ENCODE measurements around the gene PEX16. TPM values are rescaled to one million over a fixed set of nuclear protein-coding genes. Genes with fewer than 3 reads are reported as not detected.

The PEX16 gene
- total RNA-seq = 72.0 and 77.7 TPM in 2 replicates

DNA sequence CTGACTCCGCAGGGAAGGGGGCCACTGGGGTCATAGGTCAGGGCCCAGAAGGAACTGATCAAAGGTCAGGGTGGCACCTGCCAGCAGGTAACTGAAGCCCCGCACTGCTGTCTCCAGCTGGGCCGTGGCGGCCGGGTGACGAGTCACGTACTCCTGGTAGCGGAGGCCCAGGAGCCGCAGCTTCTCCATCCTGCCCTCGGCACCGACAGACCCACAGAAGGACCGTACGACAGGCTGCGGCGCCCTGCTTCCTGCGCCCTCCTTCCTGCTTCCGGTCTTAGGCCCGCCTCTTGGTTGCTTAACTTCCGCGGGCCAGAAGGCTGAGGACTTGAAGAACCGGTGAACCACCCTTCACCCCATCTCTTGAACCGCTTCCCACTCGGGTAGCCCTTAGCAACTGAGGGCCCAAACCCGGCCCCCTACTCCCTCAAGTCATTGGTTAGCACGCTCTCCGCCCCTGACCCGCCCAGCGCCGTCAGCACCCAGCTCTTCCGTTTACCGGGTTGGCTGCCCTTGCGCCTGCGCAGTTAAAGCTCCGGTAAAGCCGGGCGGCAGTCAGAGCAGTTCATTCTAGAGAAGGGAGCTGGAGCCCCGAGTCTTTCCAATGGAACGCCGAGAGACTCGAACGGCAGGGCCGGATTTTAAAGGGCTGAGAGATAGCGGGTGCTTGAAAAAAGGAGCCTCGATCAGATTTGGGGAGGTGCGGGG, at the start of gene PEX16:
Gene PEX16 (minus strand): TSS at position 255 of the 708 bp plus-strand sequence. CDS start 66 bp downstream, at position 189.
- Mint-ChIP-seq H3K27ac (peak within 1 kb of the TSS; percentile 97), H3K4me3 (peak within 1 kb of the TSS; percentile 94), H3K9me3 (no peaks in the 10 kb centered on the region), H3K27me3 (no peaks in the 10 kb centered on the region), H3K36me3 (ENCODE audit: low read depth) (peaks cover 47% of the 10 kb centered on the region), H3K4me1 (peaks cover 61% of the 10 kb centered on the region)
- ChIA-PET POLR2A (interaction anchor here (0.6 to 8.2 kb wide), 21 partner anchors 8 to 1921 kb away, joined by 3 to 263 read pairs (median 5); partner anchors contain the start of genes AMBRA1 and CRY2), CTCF (interaction anchor here (1.0 to 2.0 kb wide), 5 partner anchors 9 to 89 kb away, joined by 3 to 10 read pairs (median 7); no protein-coding TSS in a partner anchor)
- peak; percentile 87 for DNase-seq
- TF ChIP-seq, protein P1, sequence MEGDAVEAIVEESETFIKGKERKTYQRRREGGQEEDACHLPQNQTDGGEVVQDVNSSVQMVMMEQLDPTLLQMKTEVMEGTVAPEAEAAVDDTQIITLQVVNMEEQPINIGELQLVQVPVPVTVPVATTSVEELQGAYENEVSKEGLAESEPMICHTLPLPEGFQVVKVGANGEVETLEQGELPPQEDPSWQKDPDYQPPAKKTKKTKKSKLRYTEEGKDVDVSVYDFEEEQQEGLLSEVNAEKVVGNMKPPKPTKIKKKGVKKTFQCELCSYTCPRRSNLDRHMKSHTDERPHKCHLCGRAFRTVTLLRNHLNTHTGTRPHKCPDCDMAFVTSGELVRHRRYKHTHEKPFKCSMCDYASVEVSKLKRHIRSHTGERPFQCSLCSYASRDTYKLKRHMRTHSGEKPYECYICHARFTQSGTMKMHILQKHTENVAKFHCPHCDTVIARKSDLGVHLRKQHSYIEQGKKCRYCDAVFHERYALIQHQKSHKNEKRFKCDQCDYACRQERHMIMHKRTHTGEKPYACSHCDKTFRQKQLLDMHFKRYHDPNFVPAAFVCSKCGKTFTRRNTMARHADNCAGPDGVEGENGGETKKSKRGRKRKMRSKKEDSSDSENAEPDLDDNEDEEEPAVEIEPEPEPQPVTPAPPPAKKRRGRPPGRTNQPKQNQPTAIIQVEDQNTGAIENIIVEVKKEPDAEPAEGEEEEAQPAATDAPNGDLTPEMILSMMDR (IDR thresholded peaks at IDR 0.05) = no peak
- peak; percentile 85 for ATAC-seq (ENCODE audit: low read depth)
- intact Hi-C loops (cut with micrococcal nuclease) = loop anchor here (1.0 to 5.0 kb wide), 9 partner anchors 13 to 700 kb away; partner anchors contain the start of genes ATG13, CRY2, HARBI1 and MAPK8IP1

DNA sequence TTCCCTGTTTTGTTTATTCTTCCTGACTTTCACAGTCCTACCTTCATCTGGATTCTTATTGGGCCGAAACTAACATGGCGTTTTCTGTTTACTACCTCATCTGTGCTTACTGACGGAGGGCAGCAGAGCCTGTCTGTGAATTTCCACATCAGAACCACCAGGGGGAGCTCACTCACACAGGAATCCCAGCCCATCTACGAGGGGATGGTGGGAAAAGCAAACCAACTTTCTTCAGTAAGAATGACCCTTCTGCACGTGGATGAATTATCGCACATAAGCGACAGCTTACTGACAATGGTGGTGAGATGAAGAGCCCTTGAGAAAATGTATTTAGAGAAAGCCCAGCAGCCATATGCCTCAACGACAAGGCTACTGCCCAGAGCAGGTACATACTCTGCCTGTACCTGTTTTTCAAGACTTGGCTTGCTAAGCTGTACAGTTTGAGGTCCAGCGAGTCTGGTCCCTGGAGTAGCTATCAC, 47.3 kb upstream of the PEX16 start:
- POLR2A ChIA-PET = interaction anchor here (0.7 to 3.6 kb wide), 8 partner anchors 17 to 51 kb away, joined by 3 to 19 read pairs (median 7); partner anchors contain the start of gene PEX16

DNA sequence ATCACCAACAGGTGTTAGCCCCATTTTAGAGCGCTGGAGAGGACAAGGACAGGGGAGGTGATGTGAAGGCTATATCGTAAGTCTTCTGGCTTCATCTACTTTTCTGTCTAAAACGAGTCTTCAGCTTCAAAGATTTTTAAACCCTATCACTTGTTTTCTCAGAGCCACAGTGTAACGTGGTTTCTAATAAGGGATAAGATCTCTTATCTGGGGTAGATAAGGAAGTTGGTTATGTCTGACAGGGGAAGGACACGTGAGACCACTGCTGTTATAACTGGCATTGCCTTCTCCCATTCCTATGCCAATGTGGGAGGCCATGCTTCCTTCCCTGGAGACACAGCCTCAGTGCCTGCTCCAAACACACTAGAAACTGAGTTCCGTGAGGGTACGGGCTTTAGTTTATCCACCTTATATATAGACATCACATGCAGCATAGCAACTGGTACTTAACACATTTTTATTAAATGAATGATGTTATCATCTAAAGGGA, 44.1 kb upstream of the PEX16 start:
- intact Hi-C loops (cut with micrococcal nuclease) = no loop called here
- Mint-ChIP-seq H3K36me3 (ENCODE audit: low read depth) (peaks cover 35% of the 10 kb centered on the region), H3K27ac (no peak overlapping the region)

More for the DNA sequence above, 47.3 kb upstream of the PEX16 start:
- CTCF ChIA-PET = interaction anchor here (1.0 to 2.9 kb wide), 26 partner anchors 13 to 404 kb away, joined by 3 to 23 read pairs (median 6); partner anchors contain the start of genes CRY2 and PEX16
- Mint-ChIP-seq H3K36me3 (ENCODE audit: low read depth) (peaks cover 49% of the 10 kb centered on the region), H3K4me1 (no peaks in the 10 kb centered on the region), H3K27me3 (no peaks in the 10 kb centered on the region), H3K27ac (no peak overlapping the region), H3K9me3 (no peaks in the 10 kb centered on the region), H3K4me3 (no peak overlapping the region)
- DNase-seq = peak; percentile 24
- TF ChIP-seq, protein P1 (IDR thresholded peaks at IDR 0.05) = peak; percentile 23
- intact Hi-C loops (cut with micrococcal nuclease) = loop anchor here (1.0 to 5.0 kb wide), 5 partner anchors 34 to 350 kb away; partner anchors contain the start of genes LARGE2 and MAPK8IP1
- peak; percentile 99 for ATAC-seq (ENCODE audit: low read depth)

DNA sequence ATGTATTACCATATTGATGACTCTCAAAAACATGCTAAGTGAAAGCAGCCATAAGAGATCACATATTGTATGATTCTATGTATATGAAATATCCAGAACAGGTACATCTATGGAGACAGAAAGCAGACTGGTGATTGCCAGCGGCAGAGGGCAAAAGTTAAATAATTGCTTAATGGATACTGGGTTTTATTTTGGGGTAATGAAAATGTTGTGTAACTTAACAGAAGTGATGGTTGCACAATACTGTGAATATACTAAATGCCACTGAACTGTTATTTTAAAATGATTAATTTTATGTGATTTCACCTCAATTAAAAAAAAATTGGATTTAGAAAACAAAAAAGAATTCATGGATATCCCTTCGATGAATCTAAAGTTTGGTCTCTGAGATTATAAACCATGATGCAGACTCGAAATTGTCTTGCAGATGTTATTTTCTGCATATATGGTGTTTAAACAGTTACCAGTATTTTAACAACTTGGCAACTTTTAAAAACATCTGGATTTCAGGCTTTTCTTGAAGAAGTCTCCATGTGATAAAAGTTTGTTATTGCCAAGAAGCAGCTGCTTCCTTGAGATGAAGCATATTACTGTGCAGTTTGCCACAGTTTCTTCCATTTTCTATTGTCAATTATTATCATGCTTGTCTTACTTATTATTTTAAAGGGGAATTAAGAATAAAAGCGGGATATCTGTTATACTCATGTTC, 42.9 kb upstream of the PEX16 start:
- ChIA-PET CTCF (no interaction called here), POLR2A (no interaction called here)
- H3K9me3 Mint-ChIP-seq = no peaks in the 10 kb centered on the region
- no peak overlapping the region for H3K4me3 Mint-ChIP-seq
- TF ChIP-seq, protein P1 (IDR thresholded peaks at IDR 0.05) = no peak
- no peak for ATAC-seq (ENCODE audit: low read depth)
- H3K4me1 Mint-ChIP-seq = no peaks in the 10 kb centered on the region
- intact Hi-C loops (cut with micrococcal nuclease) = no loop called here
- H3K27ac Mint-ChIP-seq = no peak overlapping the region
- no peaks in the 10 kb centered on the region for H3K27me3 Mint-ChIP-seq
- H3K36me3 Mint-ChIP-seq (ENCODE audit: low read depth) = peaks cover 41% of the 10 kb centered on the region
- no peak for DNase-seq

More for the DNA sequence above, 44.1 kb upstream of the PEX16 start:
- POLR2A ChIA-PET = no interaction called here
- no peak for DNase-seq
- H3K4me1 Mint-ChIP-seq = no peaks in the 10 kb centered on the region
- TF ChIP-seq, protein P1 (IDR thresholded peaks at IDR 0.05) = no peak
- no peak overlapping the region for H3K4me3 Mint-ChIP-seq
- CTCF ChIA-PET = no interaction called here
- no peak for ATAC-seq (ENCODE audit: low read depth)
- H3K27me3 Mint-ChIP-seq = no peaks in the 10 kb centered on the region
- no peaks in the 10 kb centered on the region for H3K9me3 Mint-ChIP-seq
